ENCODE results near the gene RNF31. TPM values are rescaled to one million over a fixed set of nuclear protein-coding genes. Genes with fewer than 3 reads are reported as not detected.

The RNF31 gene
- total RNA-seq, 4 donors from 2014 or later, result 26.8 to 35.6 (median 32.4) TPM

DNA sequence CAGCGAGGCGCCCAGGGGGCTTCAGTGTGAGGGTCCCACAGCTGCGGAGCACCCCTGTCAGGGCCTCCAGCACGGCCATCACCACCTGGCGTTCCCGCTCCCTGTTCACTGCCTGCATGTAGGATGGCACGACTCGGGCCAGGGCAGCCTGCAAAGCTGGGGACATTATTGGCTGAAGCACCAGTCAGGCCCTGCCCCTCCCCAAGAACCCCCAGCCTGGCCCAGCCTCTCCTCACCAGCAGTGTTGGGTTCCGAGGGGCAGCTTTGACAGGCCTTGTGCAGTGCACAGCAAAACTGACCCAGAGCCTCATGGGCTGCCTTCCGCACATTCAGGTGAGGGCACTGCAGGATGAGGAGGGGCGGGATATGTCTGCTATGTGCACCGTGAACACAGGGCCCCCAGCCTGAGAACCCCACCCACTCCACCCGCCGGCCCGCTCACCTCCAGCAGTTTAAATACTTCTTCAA is 35.8 kb downstream of the RNF31 start:
- 81% methylated on average over 5 of the region's 15 CpGs; no CpG with 5 or more reads in 1 of the 2 donors for WGBS, 2 donors
- Histone ChIP-seq H3K4me1 (peaks cover 0 to 23% (median 19%) of the 10 kb centered on the region in 3 donors), H3K36me3 (peaks cover 48 to 94% (median 49%) of the 10 kb centered on the region in 3 donors), H3K4me3 (no peak overlapping the region), H3K9me3 (no peaks in the 10 kb centered on the region), H3K27ac (no peak overlapping the region), H3K27me3 (no peaks in the 10 kb centered on the region)
- no peak for DNase-seq
- intact Hi-C loops (cut with DNase I), result no loop called here
- TF ChIP-seq, protein P1, sequence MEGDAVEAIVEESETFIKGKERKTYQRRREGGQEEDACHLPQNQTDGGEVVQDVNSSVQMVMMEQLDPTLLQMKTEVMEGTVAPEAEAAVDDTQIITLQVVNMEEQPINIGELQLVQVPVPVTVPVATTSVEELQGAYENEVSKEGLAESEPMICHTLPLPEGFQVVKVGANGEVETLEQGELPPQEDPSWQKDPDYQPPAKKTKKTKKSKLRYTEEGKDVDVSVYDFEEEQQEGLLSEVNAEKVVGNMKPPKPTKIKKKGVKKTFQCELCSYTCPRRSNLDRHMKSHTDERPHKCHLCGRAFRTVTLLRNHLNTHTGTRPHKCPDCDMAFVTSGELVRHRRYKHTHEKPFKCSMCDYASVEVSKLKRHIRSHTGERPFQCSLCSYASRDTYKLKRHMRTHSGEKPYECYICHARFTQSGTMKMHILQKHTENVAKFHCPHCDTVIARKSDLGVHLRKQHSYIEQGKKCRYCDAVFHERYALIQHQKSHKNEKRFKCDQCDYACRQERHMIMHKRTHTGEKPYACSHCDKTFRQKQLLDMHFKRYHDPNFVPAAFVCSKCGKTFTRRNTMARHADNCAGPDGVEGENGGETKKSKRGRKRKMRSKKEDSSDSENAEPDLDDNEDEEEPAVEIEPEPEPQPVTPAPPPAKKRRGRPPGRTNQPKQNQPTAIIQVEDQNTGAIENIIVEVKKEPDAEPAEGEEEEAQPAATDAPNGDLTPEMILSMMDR (IDR thresholded peaks at IDR 0.05), result no peak
- TF ChIP-seq POLR2A (IDR thresholded peaks at IDR 0.05), result no peak

DNA sequence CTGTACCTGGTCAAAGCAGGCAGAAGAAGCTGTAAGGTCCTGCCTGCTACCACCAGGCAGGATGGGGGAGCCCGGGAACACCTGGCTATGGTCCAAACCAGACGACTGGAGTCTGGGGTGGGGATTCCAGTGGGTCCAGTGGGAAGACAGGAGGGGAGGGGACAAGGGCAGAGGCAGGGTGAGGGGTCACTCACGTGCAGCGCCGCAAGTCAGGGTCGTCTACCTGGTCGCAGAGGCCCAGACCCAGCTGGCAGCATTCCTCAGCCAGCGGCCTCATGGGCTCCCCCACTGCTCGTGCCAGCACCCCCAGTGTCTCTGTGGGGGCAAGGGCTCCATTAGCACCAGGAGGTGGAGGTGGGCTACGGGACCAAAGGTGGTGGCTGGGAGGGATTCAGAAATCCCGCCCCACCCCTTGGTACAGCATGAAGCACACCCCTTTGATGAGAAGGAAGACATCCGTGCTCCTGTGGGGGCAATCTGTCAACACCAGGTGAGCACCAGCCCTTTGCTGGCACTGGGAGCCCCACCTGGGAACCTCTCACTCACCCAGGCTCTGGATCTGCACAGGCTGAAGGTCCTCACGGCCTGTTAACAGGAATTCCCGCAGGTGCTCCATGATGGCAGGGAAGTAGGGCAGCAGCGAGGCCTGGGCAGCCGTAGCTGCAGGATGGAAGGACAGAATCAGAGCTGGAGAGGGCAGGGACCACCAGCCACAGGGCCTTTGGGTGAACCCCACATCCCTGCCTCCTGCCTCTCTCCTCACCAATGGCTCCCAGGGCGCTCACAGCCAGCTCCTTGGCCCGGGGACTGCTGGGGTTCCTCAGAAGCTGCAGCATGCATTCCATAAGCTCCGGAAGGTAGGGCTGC is 37.0 kb downstream of the RNF31 start:
- TF ChIP-seq, protein P1 (IDR thresholded peaks at IDR 0.05), result no peak
- no peak for TF ChIP-seq POLR2A (IDR thresholded peaks at IDR 0.05)

GRCh38 chr14:24185026-24185425 is 37.7 kb downstream of the RNF31 start:
- Histone ChIP-seq H3K4me1 (peaks cover 3 to 31% (median 20%) of the 10 kb centered on the region in 3 donors), H3K36me3 (peaks cover 37 to 80% (median 37%) of the 10 kb centered on the region in 3 donors), H3K27ac (no peak overlapping the region), H3K27me3 (no peaks in the 10 kb centered on the region), H3K4me3 (no peak overlapping the region), H3K9me3 (no peaks in the 10 kb centered on the region)
- intact Hi-C loops (cut with DNase I), result no loop called here
- no peak for TF ChIP-seq POLR2A (IDR thresholded peaks at IDR 0.05)
- TF ChIP-seq, protein P1 (IDR thresholded peaks at IDR 0.05), result no peak
- 93 to 96% methylated on average over 3 to 4 of the region's 7 CpGs for WGBS, 2 donors
- no peak for DNase-seq

More for the DNA sequence above, 37.0 kb downstream of the RNF31 start:
- intact Hi-C loops (cut with DNase I), result no loop called here
- 84 to 85% methylated on average over 8 to 12 of the region's 19 CpGs for WGBS, 2 donors
- DNase-seq, result no peak
- Histone ChIP-seq H3K9me3 (no peaks in the 10 kb centered on the region), H3K27ac (no peak overlapping the region), H3K4me1 (peaks cover 3 to 34% (median 25%) of the 10 kb centered on the region in 3 donors), H3K4me3 (no peak overlapping the region), H3K36me3 (peaks cover 41 to 81% (median 43%) of the 10 kb centered on the region in 3 donors), H3K27me3 (no peaks in the 10 kb centered on the region)

GRCh38 chr14:24185741-24186140 is 38.4 kb downstream of the RNF31 start:
- Histone ChIP-seq H3K36me3 (peaks cover 29 to 79% (median 37%) of the 10 kb centered on the region in 3 donors), H3K27me3 (no peaks in the 10 kb centered on the region), H3K4me3 (no peak overlapping the region), H3K27ac (no peak overlapping the region), H3K9me3 (no peaks in the 10 kb centered on the region), H3K4me1 (peaks cover 3 to 24% (median 15%) of the 10 kb centered on the region in 3 donors)
- TF ChIP-seq POLR2A (IDR thresholded peaks at IDR 0.05), result no peak
- TF ChIP-seq, protein P1 (IDR thresholded peaks at IDR 0.05), result no peak
- 89% methylated on average over 9 to 11 of the region's 11 CpGs for WGBS, 2 donors
- intact Hi-C loops (cut with DNase I), result no loop called here
- DNase-seq, result no peak

All from esophagus squamous epithelium (tissue), 5 donors.